Measurements from ENCODE around the gene FOLR2.

- TF ChIP-seq CTCF (IDR thresholded peaks at IDR 0.05; ENCODE audit: low read depth, low read length, missing input control) (no peak), RXRA (IDR thresholded peaks at IDR 0.05) (no peak), GABPA (IDR thresholded peaks at IDR 0.05 in 1 of 2, conservative IDR thresholded peaks at IDR 0.05 in 1 of 2) (no peak), REST (IDR thresholded peaks at IDR 0.05) (no peak)
Observed at GRCh38 chr11:72228229-72228843, 11.7 kb downstream of the FOLR2 start.
